ENCODE measurements around the gene PTMS.

Gene PTMS

GRCh38 chr12:6818222-6818621 is 52.1 kb downstream of the PTMS start:
- no peaks in the 10 kb centered on the region for H3K36me3 ChIP-seq (ENCODE audit: control insufficient read depth, insufficient read depth, low read length)
- no peak overlapping the region for H3K9ac ChIP-seq (ENCODE audit: low read depth, low read length)
- H3K4me1 ChIP-seq (ENCODE audit: control insufficient read depth, insufficient read depth, low read length) = peaks cover 25% of the 10 kb centered on the region
- peaks cover 27% of the 10 kb centered on the region for H3K27me3 ChIP-seq (ENCODE audit: control insufficient read depth, insufficient read depth, low read length)
- H3K4me3 ChIP-seq (ENCODE audit: low read depth, low read length) = peak overlapping the region; percentile 10; the same call in 1 of the 2 replicates
- H3K9me3 ChIP-seq (ENCODE audit: control insufficient read depth, insufficient read depth, low read length) = no peaks in the 10 kb centered on the region
- H3K27ac ChIP-seq (ENCODE audit: low read depth, low read length) = no peak overlapping the region

DNA sequence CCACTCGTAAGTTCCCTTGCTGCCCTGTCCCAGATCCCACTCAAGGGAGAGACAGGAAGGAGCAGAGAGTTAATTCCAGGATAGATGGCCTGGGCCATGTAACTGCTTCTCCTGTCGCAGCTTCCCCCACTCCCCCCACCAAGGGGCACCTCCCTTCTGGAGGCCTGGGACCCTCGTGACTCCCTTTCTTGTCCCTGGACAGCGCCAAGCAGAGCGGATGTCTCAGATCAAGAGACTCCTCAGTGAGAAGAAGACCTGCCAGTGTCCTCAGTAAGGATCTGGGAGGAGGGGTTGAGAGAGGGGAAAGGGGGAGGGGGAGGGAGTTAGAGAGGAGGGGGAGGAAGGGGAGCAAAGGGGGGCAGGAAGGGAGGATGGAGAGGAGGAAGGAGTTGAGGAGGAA is 52.5 kb downstream of the PTMS start:
- no peaks in the 10 kb centered on the region for H3K9me3 ChIP-seq (ENCODE audit: control insufficient read depth, insufficient read depth, low read length)
- no peak overlapping the region for H3K9ac ChIP-seq (ENCODE audit: low read depth, low read length)
- H3K4me1 ChIP-seq (ENCODE audit: control insufficient read depth, insufficient read depth, low read length) = peaks cover 25% of the 10 kb centered on the region
- peaks cover 30% of the 10 kb centered on the region for H3K27me3 ChIP-seq (ENCODE audit: control insufficient read depth, insufficient read depth, low read length)
- peak overlapping the region; percentile 10; the same call in 1 of the 2 replicates for H3K4me3 ChIP-seq (ENCODE audit: low read depth, low read length)
- no peak overlapping the region for H3K27ac ChIP-seq (ENCODE audit: low read depth, low read length)
- H3K36me3 ChIP-seq (ENCODE audit: control insufficient read depth, insufficient read depth, low read length) = no peaks in the 10 kb centered on the region

- no peaks in the 10 kb centered on the region for H3K9me3 ChIP-seq (ENCODE audit: control insufficient read depth, insufficient read depth, low read length)
- H3K4me1 ChIP-seq (ENCODE audit: control insufficient read depth, insufficient read depth, low read length) = peaks cover 25% of the 10 kb centered on the region
- no peaks in the 10 kb centered on the region for H3K36me3 ChIP-seq (ENCODE audit: control insufficient read depth, insufficient read depth, low read length)
- H3K4me3 ChIP-seq (ENCODE audit: low read depth, low read length) = no peak overlapping the region
- H3K27ac ChIP-seq (ENCODE audit: low read depth, low read length) = no peak overlapping the region
- H3K9ac ChIP-seq (ENCODE audit: low read depth, low read length) = no peak overlapping the region
- H3K27me3 ChIP-seq (ENCODE audit: control insufficient read depth, insufficient read depth, low read length) = peaks cover 36% of the 10 kb centered on the region
Observed at GRCh38 chr12:6819106-6820030, 53.2 kb downstream of the PTMS start.

- H3K27ac ChIP-seq (ENCODE audit: low read depth, low read length) = no peak overlapping the region
- H3K9me3 ChIP-seq (ENCODE audit: control insufficient read depth, insufficient read depth, low read length) = no peaks in the 10 kb centered on the region
- no peak overlapping the region for H3K4me3 ChIP-seq (ENCODE audit: low read depth, low read length)
- peaks cover 44% of the 10 kb centered on the region for H3K27me3 ChIP-seq (ENCODE audit: control insufficient read depth, insufficient read depth, low read length)
- H3K4me1 ChIP-seq (ENCODE audit: control insufficient read depth, insufficient read depth, low read length) = peaks cover 26% of the 10 kb centered on the region
- H3K36me3 ChIP-seq (ENCODE audit: control insufficient read depth, insufficient read depth, low read length) = no peaks in the 10 kb centered on the region
- no peak overlapping the region for H3K9ac ChIP-seq (ENCODE audit: low read depth, low read length)
Observed at GRCh38 chr12:6820166-6820565, 54.0 kb downstream of the PTMS start.
